Endothelial cell of umbilical vein (primary cell): ENCODE results near the gene GCNT2. TPM values are rescaled to one million over a fixed set of nuclear protein-coding genes. Genes with fewer than 3 reads are reported as not detected.

Source experiments
- BruUV-seq: library from RNA; stranded (reverse); fragments of 400-500 nt; replicated peaks from 2 replicates; lab custom pipeline; 2021; lab: Mats Ljungman, UMichigan
- CTCF ChIA-PET: fragments of 300-600, 350-600 bp; sonication (Branson Sonifier 250); formaldehyde crosslinking; loops from one replicate; lab custom pipeline; 2021; ENCODE audit warnings: antibody characterized with exemption, inconsistent platforms; lab: Charles Lee
- POLR2A ChIA-PET: fragments of 300-600, 350-600 bp; sonication (Branson Sonifier 250); formaldehyde crosslinking; loops from one replicate; lab custom pipeline; 2021; ENCODE audit warnings: antibody characterized with exemption, inconsistent platforms; lab: Charles Lee
- DNase-seq: peaks from one replicate; pipeline ENCODE4 v3.0.0-alpha.2; 2011; ENCODE audit warnings: low read depth, low spot score
- FAIRE-seq: peaks from 2 replicates; lab custom pipeline; 2011; peaks lifted over from hg19 to GRCh38; lab: Jason Lieb, UNC
- H2AFZ ChIP-seq: 2 replicates; pipeline ENCODE4 v1.6.0; 2012; ENCODE audit warnings: low read depth, low read length, control low read depth, inconsistent platforms
- H3K27ac ChIP-seq: 2 replicates; pipeline ENCODE4 v1.5.1; 2011; ENCODE audit warnings: low read depth, mild to moderate bottlenecking, control low read depth, low read length, moderate library complexity; ENCODE audit not compliant: insufficient read depth
- H3K27me3 ChIP-seq, 2 experiments: 2 replicates each; pipeline versions ENCODE4 v1.6.0 to v1.6.1; 2011; ENCODE audit warnings: low read length in 2 of 2, mixed read lengths in 1 of 2; ENCODE audit not compliant: control insufficient read depth in 2 of 2, insufficient read depth in 2 of 2
- H3K36me3 ChIP-seq, 2 experiments: 2 replicates in 1 of 2; 3 replicates in 1 of 2; pipeline ENCODE4 v1.5.1; 2011; ENCODE audit warnings: low read length in 2 of 2, mild to moderate bottlenecking in 1 of 2, moderate library complexity in 1 of 2; ENCODE audit not compliant: control insufficient read depth in 2 of 2, insufficient read depth in 2 of 2; ENCODE audit errors: extremely low read depth in 1 of 2
- H3K4me1 ChIP-seq: 3 replicates; pipeline ENCODE4 v1.5.1; 2011; ENCODE audit warnings: mild to moderate bottlenecking, low read length; ENCODE audit not compliant: control insufficient read depth, insufficient read depth; ENCODE audit errors: extremely low read depth
- H3K4me2 ChIP-seq: 2 replicates; pipeline ENCODE4 v1.6.1; 2011; ENCODE audit warnings: low read length, control low read depth, mixed read lengths; ENCODE audit not compliant: insufficient read depth
- H3K4me3 ChIP-seq, 3 experiments: fragments of 200-600 bp in 1 of 3; sonication (generic), shearing (Covaris generic) in 1 of 3; replicated peaks in 1 of 3; 2 replicates each; pipeline ENCODE4 v1.5.1; 2011 to 2016; ENCODE audit warnings: control low read depth in 3 of 3, low read length in 3 of 3, mild to moderate bottlenecking in 2 of 3, inconsistent platforms in 1 of 3, low read depth in 1 of 3, moderate library complexity in 1 of 3; ENCODE audit not compliant: insufficient read depth in 1 of 3
- H3K79me2 ChIP-seq: 2 replicates; pipeline ENCODE4 v1.6.0; 2012; ENCODE audit warnings: low read length, inconsistent platforms; ENCODE audit not compliant: control insufficient read depth, insufficient read depth
- H3K9ac ChIP-seq: replicated peaks from 2 replicates; pipeline ENCODE3; 2011; ENCODE audit warnings: low read length, control low read depth; ENCODE audit not compliant: insufficient read depth; ENCODE audit errors: extremely low read depth
- H3K9me1 ChIP-seq: replicated peaks from 3 replicates; pipeline ENCODE4 v1.6.0; 2011; ENCODE audit warnings: mild to moderate bottlenecking, low read length; ENCODE audit not compliant: control insufficient read depth, insufficient read depth; ENCODE audit errors: extremely low read depth
- H3K9me3 ChIP-seq: replicated peaks from 2 replicates; pipeline ENCODE4 v1.5.1; 2012; ENCODE audit warnings: low read length, inconsistent platforms; ENCODE audit not compliant: control insufficient read depth, insufficient read depth
- H4K20me1 ChIP-seq: replicated peaks from 2 replicates; pipeline ENCODE3; 2011; ENCODE audit warnings: mild to moderate bottlenecking, low read length; ENCODE audit not compliant: control insufficient read depth, insufficient read depth; ENCODE audit errors: extremely low read depth
- EZH2 ChIP-seq: IDR thresholded peaks from 2 replicates; pipeline ENCODE4 v1.6.1; 2012; ENCODE audit warnings: borderline replicate concordance, low read depth, mild to moderate bottlenecking, moderate library complexity, low read length, inconsistent platforms; ENCODE audit not compliant: severe bottlenecking
- FOS ChIP-seq: IDR thresholded peaks from 2 replicates; pipeline ENCODE4 v1.6.1; 2011; ENCODE audit warnings: mild to moderate bottlenecking, low read length, moderate library complexity, borderline replicate concordance; ENCODE audit not compliant: insufficient read depth
- GATA2 ChIP-seq: IDR thresholded peaks from 2 replicates; pipeline ENCODE4 v1.7.0; 2011; ENCODE audit warnings: low read depth, mild to moderate bottlenecking, moderate library complexity, mixed read lengths, low read length; ENCODE audit not compliant: insufficient read length, insufficient read depth
- JUN ChIP-seq: IDR thresholded peaks from 2 replicates; pipeline ENCODE4 v1.6.1; 2011; ENCODE audit warnings: borderline replicate concordance, low read depth; ENCODE audit not compliant: insufficient read length, insufficient read depth
- MYC ChIP-seq: IDR thresholded peaks from one replicate; pipeline ENCODE4 v1.6.1; 2011; ENCODE audit warnings: mild to moderate bottlenecking, low read depth, low read length
- POLR2A ChIP-seq: IDR thresholded peaks from 2 replicates; pipeline ENCODE4 v1.6.1; 2012; ENCODE audit warnings: low read depth, mild to moderate bottlenecking, control low read depth, low read length
- POLR2AphosphoS5 ChIP-seq: IDR thresholded peaks from 2 replicates; pipeline ENCODE4 v1.6.1; 2012; ENCODE audit warnings: low read depth, mild to moderate bottlenecking, control low read depth, low read length, moderate library complexity; ENCODE audit not compliant: insufficient read depth
- dilution Hi-C: fragments of 300-500 bp; cut with MboI; formaldehyde crosslinking; loops from one replicate; pipeline ENCODE4 v1.15.0; 2019; ENCODE audit warnings: low sequenced_read_pairs; ENCODE audit not compliant: extremely low pct_ligation_motif_present
- intact Hi-C: fragments of 100-400 bp; cut with micrococcal nuclease; formaldehyde crosslinking; loops from one replicate; pipeline ENCODE4 v1.10.0; 2022
- polyA plus RNA-seq, 4 experiments: library from polyadenylated mRNA; depleted of rRNA in 3 of 4; stranded (reverse) in 3 of 4; unstranded in 1 of 4; fragments of >200 nt; gene quantifications; 2 replicates each; pipeline versions ENCODE4 v1.2.1 to v1.2.3, GENCODE V29; 2011 to 2012; ENCODE audit warnings: missing spikeins in 1 of 4
- total RNA-seq: library from RNA; stranded (reverse); gene quantifications from 2 replicates; pipeline ENCODE4 v1.2.3, GENCODE V29; 2021
- TF ChIP-seq, protein P1 (sequence below), 2 donors: IDR thresholded peaks; 1 replicate in 1 of 2; 2 replicates in 1 of 2; pipeline ENCODE4 v1.5.1; 2011; ENCODE audit warnings: low read length in 2 of 2, mild to moderate bottlenecking in 2 of 2, moderate library complexity in 2 of 2, control low read depth in 1 of 2, inconsistent platforms in 1 of 2, low read depth in 1 of 2; ENCODE audit not compliant: insufficient read depth in 1 of 2; ENCODE audit errors: extremely low read depth in 1 of 2
- TF ChIP-seq, protein P2 (sequence below): IDR thresholded peaks from 2 replicates; pipeline ENCODE4 v1.6.1; 2011; ENCODE audit not compliant: insufficient read depth, insufficient read length

GCNT2 gene
- total and polyA plus RNA-seq, 2 donors (not counting 3 experiments of a cell fraction or from before 2014, with no cell fraction given) = 3.8 to 10.9 TPM

DNA sequence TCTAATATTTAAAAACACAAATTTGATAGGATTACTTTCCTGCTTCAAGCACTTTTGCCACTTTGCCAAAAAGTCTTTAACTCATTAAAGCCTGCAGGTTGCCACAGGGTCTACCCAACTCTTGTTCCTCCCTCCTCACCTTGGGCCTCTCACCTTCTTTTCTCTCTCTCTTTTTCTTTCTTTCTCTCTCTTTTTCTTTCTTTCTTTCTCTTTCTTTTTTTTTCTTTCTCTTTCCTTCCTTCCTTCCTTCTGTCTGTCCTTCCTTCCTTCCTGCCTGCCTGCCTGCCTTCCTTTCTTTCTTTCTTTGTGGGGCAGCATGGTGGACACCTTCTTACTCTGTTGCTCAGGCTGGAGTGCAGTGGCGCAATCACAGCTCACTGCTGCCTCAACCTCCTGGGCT is 123.1 kb downstream of the GCNT2 start:
- Histone ChIP-seq H3K4me2 (no peak overlapping the region), H3K27me3 (peaks cover 0 to 2% of the 10 kb centered on the region in 2 experiments), H3K9ac (no peak overlapping the region), H3K9me1 (no peaks in the 10 kb centered on the region), H4K20me1 (no peaks in the 10 kb centered on the region), H3K79me2 (no peaks in the 10 kb centered on the region), H3K4me3 (no peak overlapping the region), H3K36me3 (no peaks in the 10 kb centered on the region), H3K9me3 (no peaks in the 10 kb centered on the region), H3K27ac (no peak overlapping the region), H2AFZ (no peak overlapping the region), H3K4me1 (no peaks in the 10 kb centered on the region)
- dilution Hi-C loops (no loop called here), intact Hi-C loops (no loop called here)
- ChIA-PET CTCF (no interaction called here), POLR2A (no interaction called here)
- no peak for FAIRE-seq
- no peak for DNase-seq
- no peak for TF ChIP-seq EZH2
- no peak for TF ChIP-seq FOS
- TF ChIP-seq, protein P1, sequence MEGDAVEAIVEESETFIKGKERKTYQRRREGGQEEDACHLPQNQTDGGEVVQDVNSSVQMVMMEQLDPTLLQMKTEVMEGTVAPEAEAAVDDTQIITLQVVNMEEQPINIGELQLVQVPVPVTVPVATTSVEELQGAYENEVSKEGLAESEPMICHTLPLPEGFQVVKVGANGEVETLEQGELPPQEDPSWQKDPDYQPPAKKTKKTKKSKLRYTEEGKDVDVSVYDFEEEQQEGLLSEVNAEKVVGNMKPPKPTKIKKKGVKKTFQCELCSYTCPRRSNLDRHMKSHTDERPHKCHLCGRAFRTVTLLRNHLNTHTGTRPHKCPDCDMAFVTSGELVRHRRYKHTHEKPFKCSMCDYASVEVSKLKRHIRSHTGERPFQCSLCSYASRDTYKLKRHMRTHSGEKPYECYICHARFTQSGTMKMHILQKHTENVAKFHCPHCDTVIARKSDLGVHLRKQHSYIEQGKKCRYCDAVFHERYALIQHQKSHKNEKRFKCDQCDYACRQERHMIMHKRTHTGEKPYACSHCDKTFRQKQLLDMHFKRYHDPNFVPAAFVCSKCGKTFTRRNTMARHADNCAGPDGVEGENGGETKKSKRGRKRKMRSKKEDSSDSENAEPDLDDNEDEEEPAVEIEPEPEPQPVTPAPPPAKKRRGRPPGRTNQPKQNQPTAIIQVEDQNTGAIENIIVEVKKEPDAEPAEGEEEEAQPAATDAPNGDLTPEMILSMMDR (IDR thresholded peaks at IDR 0.05; ENCODE audit: extremely low read depth in 1 of 2, insufficient read depth in 1 of 2, low read depth in 1 of 2, low read length in 2 of 2) = no peak
- TF ChIP-seq MYC = no peak
- TF ChIP-seq, protein P2, sequence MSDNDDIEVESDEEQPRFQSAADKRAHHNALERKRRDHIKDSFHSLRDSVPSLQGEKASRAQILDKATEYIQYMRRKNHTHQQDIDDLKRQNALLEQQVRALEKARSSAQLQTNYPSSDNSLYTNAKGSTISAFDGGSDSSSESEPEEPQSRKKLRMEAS = no peak
- TF ChIP-seq GATA2 = no peak
- no peak for TF ChIP-seq JUN
- no peak for TF ChIP-seq POLR2AphosphoS5
- TF ChIP-seq POLR2A = no peak
- no TSS peak for BruUV-seq
